H1 (cell line): ENCODE measurements around the gene STAT4. TPM values are rescaled to one million over a fixed set of nuclear protein-coding genes. Genes with fewer than 3 reads are reported as not detected.
A peak's percentile ranks its signal among the peaks of the same experiment; 100 is the strongest.

Experiments used
- CTCF ChIA-PET: fragments of 300-600 bp; sonication (Branson Sonifier 250); formaldehyde crosslinking; loops from one replicate; lab custom pipeline; 2021; ENCODE audit not compliant: partially characterized antibody; lab: Charles Lee
- POLR2A ChIA-PET: fragments of 300-600 bp; sonication (Branson Sonifier 250); formaldehyde crosslinking; loops from one replicate; lab custom pipeline; 2021; ENCODE audit warnings: inconsistent platforms; ENCODE audit not compliant: partially characterized antibody; lab: Charles Lee
- DNase-seq, 2 experiments: peaks; one replicate each; pipeline versions ENCODE4 v3.0.0 to v3.0.0-alpha.2; 2010 to 2022; ENCODE audit warnings: low spot score in 2 of 2, low read depth in 1 of 2, mixed read lengths in 1 of 2
- FAIRE-seq: peaks from 2 replicates; lab custom pipeline; 2011; peaks lifted over from hg19 to GRCh38; lab: Jason Lieb, UNC
- H2AFZ ChIP-seq: 2 replicates; pipeline ENCODE4 v1.8.1; 2012; ENCODE audit warnings: low read length, inconsistent platforms
- H2AK5ac ChIP-seq: 2 replicates; pipeline ENCODE4 v1.6.1; 2013; ENCODE audit warnings: low read depth, low read length
- H2BK120ac ChIP-seq: replicated peaks from 2 replicates; pipeline ENCODE3; 2013; ENCODE audit warnings: low read depth, low read length, inconsistent platforms
- H2BK12ac ChIP-seq: 2 replicates; pipeline ENCODE4 v1.6.1; 2013; ENCODE audit warnings: low read depth, low read length
- H2BK15ac ChIP-seq: 2 replicates; pipeline ENCODE4 v1.6.1; 2013; ENCODE audit warnings: low read length
- H2BK20ac ChIP-seq: 2 replicates; pipeline ENCODE4 v1.6.1; 2013; ENCODE audit warnings: low read length
- H2BK5ac ChIP-seq: 2 replicates; pipeline ENCODE4 v1.6.1; 2013; ENCODE audit warnings: low read depth, low read length
- H3K14ac ChIP-seq: 2 replicates; pipeline ENCODE4 v1.6.1; 2013; ENCODE audit warnings: inconsistent platforms; ENCODE audit not compliant: insufficient read length
- H3K18ac ChIP-seq: 2 replicates; pipeline ENCODE4 v1.6.1; 2013; ENCODE audit warnings: low read length; ENCODE audit errors: extremely low read depth
- H3K23ac ChIP-seq: 2 replicates; pipeline ENCODE4 v1.6.1; 2013; ENCODE audit warnings: inconsistent platforms; ENCODE audit not compliant: insufficient read length
- H3K23me2 ChIP-seq: 2 replicates; pipeline ENCODE4 v1.6.1; 2013; ENCODE audit warnings: low read depth, low read length
- H3K27ac ChIP-seq: 2 replicates; pipeline ENCODE4 v1.6.1; 2011; ENCODE audit warnings: low read depth, low read length, inconsistent platforms
- H3K27me3 ChIP-seq, 4 experiments: replicated peaks in 1 of 4; 1 replicate in 1 of 4; 2 replicates in 3 of 4; pipeline versions ENCODE4 v1.6.1 to v1.8.1; 2011 to 2013; ENCODE audit warnings: low read length in 3 of 4, mild to moderate bottlenecking in 3 of 4, inconsistent platforms in 2 of 4, mixed read lengths in 2 of 4, moderate library complexity in 1 of 4; ENCODE audit not compliant: control insufficient read depth in 3 of 4, insufficient read depth in 3 of 4; ENCODE audit errors: extremely low read depth in 1 of 4
- H3K36me3 ChIP-seq, 4 experiments: 2 replicates each; pipeline versions ENCODE4 v1.6.1 to v1.8.1; 2011 to 2013; ENCODE audit warnings: mild to moderate bottlenecking in 4 of 4, low read length in 3 of 4, moderate library complexity in 2 of 4, control low read depth in 1 of 4, inconsistent platforms in 1 of 4; ENCODE audit not compliant: insufficient read depth in 4 of 4, control insufficient read depth in 2 of 4
- H3K4ac ChIP-seq: replicated peaks from 2 replicates; pipeline ENCODE3; 2013; ENCODE audit warnings: low read length, low read depth, mixed read lengths, inconsistent platforms; ENCODE audit not compliant: insufficient read length
- H3K4me1 ChIP-seq, 4 experiments: replicated peaks in 1 of 4; 1 replicate in 1 of 4; 2 replicates in 3 of 4; pipeline versions ENCODE4 v1.6.1 to v1.8.1; 2011 to 2013; ENCODE audit warnings: low read length in 3 of 4, inconsistent platforms in 2 of 4, mixed read lengths in 1 of 4; ENCODE audit not compliant: insufficient read depth in 4 of 4, control insufficient read depth in 3 of 4
- H3K4me2 ChIP-seq, 2 experiments: 2 replicates each; pipeline versions ENCODE4 v1.6.1 to v1.8.1; 2011 to 2013; ENCODE audit warnings: low read depth in 2 of 2, low read length in 2 of 2, control low read depth in 1 of 2, inconsistent platforms in 1 of 2, mild to moderate bottlenecking in 1 of 2; ENCODE audit not compliant: insufficient read depth in 1 of 2
- H3K4me3 ChIP-seq, 4 experiments: fragments of 200-600, 300-600 bp in 1 of 4; sonication (generic), shearing (Covaris generic), sonication (Bioruptor Twin) in 1 of 4; 2 replicates each; pipeline versions ENCODE4 v1.5.1 to v1.8.1; 2011 to 2016; ENCODE audit warnings: low read length in 4 of 4, low read depth in 3 of 4, control low read depth in 2 of 4, inconsistent platforms in 2 of 4, mild to moderate bottlenecking in 2 of 4, mixed read lengths in 1 of 4, moderate library complexity in 1 of 4; ENCODE audit not compliant: insufficient read depth in 2 of 4; ENCODE audit errors: extremely low read depth in 1 of 4
- H3K56ac ChIP-seq: replicated peaks from 2 replicates; pipeline ENCODE3; 2013; ENCODE audit warnings: low read depth, mild to moderate bottlenecking, mixed read lengths, low read length, inconsistent platforms; ENCODE audit not compliant: insufficient read length
- H3K79me1 ChIP-seq: 2 replicates; pipeline ENCODE4 v1.6.1; 2013; ENCODE audit warnings: low read depth, low read length, control low read depth
- H3K79me2 ChIP-seq, 2 experiments: 2 replicates each; pipeline versions ENCODE4 v1.6.1 to v1.8.1; 2012 to 2013; ENCODE audit warnings: low read length in 2 of 2, mild to moderate bottlenecking in 2 of 2, inconsistent platforms in 1 of 2; ENCODE audit not compliant: insufficient read depth in 2 of 2, control insufficient read depth in 1 of 2
- H3K9ac ChIP-seq, 4 experiments: replicated peaks in 1 of 4; 1 replicate in 1 of 4; 2 replicates in 3 of 4; pipeline versions ENCODE4 v1.6.1 to v1.8.1; 2011 to 2013; ENCODE audit warnings: low read depth in 3 of 4, low read length in 3 of 4, control low read depth in 2 of 4, mild to moderate bottlenecking in 2 of 4, moderate library complexity in 2 of 4, inconsistent platforms in 1 of 4; ENCODE audit errors: extremely low read depth in 1 of 4
- H3K9me3 ChIP-seq, 2 experiments: 2 replicates each; pipeline versions ENCODE4 v1.6.1 to v1.8.1; 2012 to 2013; ENCODE audit warnings: mild to moderate bottlenecking in 2 of 2, moderate library complexity in 2 of 2, control low read depth in 1 of 2, inconsistent platforms in 1 of 2, low read depth in 1 of 2, low read length in 1 of 2, mixed read lengths in 1 of 2; ENCODE audit not compliant: insufficient read depth in 2 of 2
- H4K20me1 ChIP-seq, 2 experiments: replicated peaks in 1 of 2; 2 replicates each; pipeline versions ENCODE3 to v1.8.1; 2011 to 2013; ENCODE audit warnings: inconsistent platforms in 2 of 2, low read length in 2 of 2, mild to moderate bottlenecking in 1 of 2; ENCODE audit not compliant: insufficient read depth in 2 of 2, control insufficient read depth in 1 of 2
- H4K5ac ChIP-seq: 2 replicates; pipeline ENCODE4 v1.6.1; 2013; ENCODE audit warnings: low read length, low read depth, mixed read lengths, inconsistent platforms; ENCODE audit not compliant: insufficient read length
- H4K8ac ChIP-seq: 2 replicates; pipeline ENCODE4 v1.8.0; 2013; ENCODE audit warnings: mild to moderate bottlenecking, moderate library complexity, low read length, inconsistent platforms; ENCODE audit not compliant: insufficient read depth; ENCODE audit errors: extremely low read depth
- H4K91ac ChIP-seq: replicated peaks from 2 replicates; pipeline ENCODE3; 2013; ENCODE audit warnings: low read length, mixed read lengths, inconsistent platforms; ENCODE audit not compliant: insufficient read length
- ASH2L ChIP-seq: fragments of 200-600, 300-600 bp; sonication (generic); IDR thresholded peaks from one replicate; pipeline ENCODE4 v1.7.1; 2017; ENCODE audit warnings: low read length
- ATF3 ChIP-seq: IDR thresholded peaks from 2 replicates; pipeline ENCODE4 v1.6.1; 2011; ENCODE audit warnings: low read depth, mild to moderate bottlenecking, low read length; ENCODE audit not compliant: insufficient read depth
- BACH1 ChIP-seq: IDR thresholded peaks from 2 replicates; pipeline ENCODE4 v1.6.1; 2012; ENCODE audit warnings: low read length, improper control_type of control experiment
- CEBPB ChIP-seq: IDR thresholded peaks from 2 replicates; pipeline ENCODE4 v1.6.1; 2012; ENCODE audit warnings: low read depth, low read length
- CTCF ChIP-seq, 3 experiments: IDR thresholded peaks; 1 replicate in 2 of 3; 2 replicates in 1 of 3; pipeline versions ENCODE4 v1.5.1 to v1.6.1; 2011; ENCODE audit warnings: low read length in 3 of 3, mild to moderate bottlenecking in 3 of 3, inconsistent platforms in 2 of 3, low read depth in 1 of 3, moderate library complexity in 1 of 3; ENCODE audit not compliant: insufficient read depth in 1 of 3; ENCODE audit errors: control extremely low read depth in 1 of 3
- E2F6 ChIP-seq: IDR thresholded peaks from 2 replicates; pipeline ENCODE4 v1.6.1; 2012; ENCODE audit warnings: inconsistent platforms
- KDM1A ChIP-seq: fragments of 200-600, 300-600 bp; sonication (generic); IDR thresholded peaks from 2 replicates; pipeline ENCODE4 v1.7.1; 2016; ENCODE audit warnings: mild to moderate bottlenecking, low read length, borderline replicate concordance
- NRF1 ChIP-seq: IDR thresholded peaks from 2 replicates; pipeline ENCODE4 v1.6.1; 2011; ENCODE audit warnings: mild to moderate bottlenecking, low read depth, low read length, improper control_type of control experiment
- SIX5 ChIP-seq: IDR thresholded peaks from 2 replicates; pipeline ENCODE4 v1.6.1; 2011; ENCODE audit warnings: mild to moderate bottlenecking, low read depth, low read length
- SP1 ChIP-seq: IDR thresholded peaks from 2 replicates; pipeline ENCODE4 v1.6.1; 2011; ENCODE audit warnings: low read depth, low read length
- TAF1 ChIP-seq: IDR thresholded peaks from 2 replicates; pipeline ENCODE4 v1.6.1; 2011; ENCODE audit warnings: mild to moderate bottlenecking, low read depth, low read length
- TCF12 ChIP-seq: IDR thresholded peaks from 2 replicates; pipeline ENCODE4 v1.6.1; 2011; ENCODE audit warnings: low read depth, mild to moderate bottlenecking, low read length
- WGBS, 2 experiments: shearing (Covaris generic) in 1 of 2; methylation state at CpG; one replicate each; pipeline versions ENCODE4 v1.1.6 to v1.1.7; 2013 to 2015; ENCODE audit warnings: low lambda C conversion rate in 2 of 2, mixed read lengths in 2 of 2, inconsistent platforms in 1 of 2, low coverage in 1 of 2, missing lambda C conversion rate in 1 of 2; ENCODE audit not compliant: insufficient replicate concordance in 2 of 2, insufficient coverage in 1 of 2, insufficient read length in 1 of 2; ENCODE audit errors: extremely low coverage in 1 of 2, missing lambda C conversion rate in 1 of 2; 5-methylcytosine and 5-hydroxymethylcytosine counted together
- polyA plus RNA-seq, 7 experiments: library from polyadenylated mRNA; depleted of rRNA in 3 of 7; stranded (reverse) in 5 of 7; unstranded in 2 of 7; fragments of >200 nt in 5 of 7; fragments of 200-250 nt in 2 of 7; gene quantifications; 1 replicate in 5 of 7; 2 replicates in 1 of 7; 4 replicates in 1 of 7; pipeline versions ENCODE4 v1.2.1 to v1.2.3, GENCODE V29; 2011 to 2013; ENCODE audit warnings: missing spikeins in 2 of 7, mixed read lengths in 2 of 7
- total RNA-seq: library from RNA; stranded (reverse); fragmentation: NEBNext Ultra II Directional; extraction: Animal tissue kit (Norgen Biotek cat#: 25700); gene quantifications from 2 replicates; pipeline ENCODE4 v1.2.1, GENCODE V29; 2021

STAT4 gene
- total and polyA plus RNA-seq, 2 of the 8 experiments (the other 6 are each of a cell fraction or from before 2014, with no cell fraction given), result 0.36 to 0.63 TPM

GRCh38 chr2:191144217-191144616 is 6.6 kb downstream of the STAT4 start:
- no peak overlapping the region for H3K18ac ChIP-seq
- no peak for FAIRE-seq
- TF ChIP-seq TCF12 (no peak), SP1 (no peak), CEBPB (no peak), BACH1 (no peak), ATF3 (no peak), NRF1 (no peak), E2F6 (no peak), TAF1 (no peak), CTCF (IDR thresholded peaks at IDR 0.05; ENCODE audit: control extremely low read depth in 1 of 3, insufficient read depth in 1 of 3, low read depth in 1 of 3, low read length in 3 of 3) (no peak), KDM1A (no peak), SIX5 (no peak), ASH2L (no peak)

More at GRCh38 chr2:191144217-191144616, 6.6 kb downstream of the STAT4 start:
- no peak overlapping the region for H2BK5ac ChIP-seq
- H3K4me2 ChIP-seq, result no peak overlapping the region
- no peak overlapping the region for H3K14ac ChIP-seq
- H3K4ac ChIP-seq, result no peak overlapping the region
- H3K36me3 ChIP-seq, result no peaks in the 10 kb centered on the region
- no peak overlapping the region for H4K91ac ChIP-seq
- ChIA-PET CTCF (interaction anchor here (0.9 to 3.4 kb wide), 2 partner anchors 21 to 92 kb away, joined by 4 to 13 read pairs; no protein-coding TSS in a partner anchor), POLR2A (no interaction called here)
- no peak overlapping the region; a peak in 1 of 7 replicates for H3K9ac ChIP-seq
- no peak overlapping the region for H3K23ac ChIP-seq
- no peak overlapping the region for H4K5ac ChIP-seq
- H3K4me3 ChIP-seq, result no peak overlapping the region
- H3K9me3 ChIP-seq, result no peaks in the 10 kb centered on the region
- peak overlapping the region; percentile 82; the same call in 1 of the 2 replicates for H2AFZ ChIP-seq
- H3K27me3 ChIP-seq, result no peaks in the 10 kb centered on the region
- H3K4me1 ChIP-seq, result no peaks in the 10 kb centered on the region
- H2AK5ac ChIP-seq, result no peak overlapping the region
- H3K23me2 ChIP-seq, result no peaks in the 10 kb centered on the region; the same call in 1 of the 2 replicates
- no peak overlapping the region for H2BK120ac ChIP-seq
- no peaks in the 10 kb centered on the region for H3K79me1 ChIP-seq
- no peak overlapping the region for H3K27ac ChIP-seq
- no peak overlapping the region for H3K56ac ChIP-seq
- no peaks in the 10 kb centered on the region for H4K20me1 ChIP-seq
- no peak for DNase-seq
- H2BK20ac ChIP-seq, result no peak overlapping the region
- H4K8ac ChIP-seq, result no peak overlapping the region
- no peak overlapping the region for H2BK12ac ChIP-seq
- WGBS, 2 experiments, result 93% methylated on average over 4 of the region's 4 CpGs; no CpG with 5 or more reads in 1 of the 2 experiments
- no peak overlapping the region for H2BK15ac ChIP-seq
- H3K79me2 ChIP-seq, result no peaks in the 10 kb centered on the region
